ENCODE data around the gene KATNAL2. TPM values are rescaled to one million over a fixed set of nuclear protein-coding genes. Genes with fewer than 3 reads are reported as not detected.
A peak's percentile ranks its signal among the peaks of the same experiment; 100 is the strongest.
"Not testable (repeated sequence)": the region's sequence is repeated elsewhere in the genome, so short reads cannot be mapped to it uniquely, and the experiment has no call there.

KATNAL2 gene
- total RNA-seq, 1 experiment from 2014 or later = 3.0 TPM

GRCh38 chr18:46916551-46917107 lies 773 bp upstream of the KATNAL2 start:
- H3K27me3 ChIP-seq = no peaks in the 10 kb centered on the region
- no peaks in the 10 kb centered on the region for H3K9me3 ChIP-seq
- DNase-seq = no peak
- peak overlapping the region; percentile 80 for H3K4me3 ChIP-seq
- H3K36me3 ChIP-seq = no peaks in the 10 kb centered on the region

DNA sequence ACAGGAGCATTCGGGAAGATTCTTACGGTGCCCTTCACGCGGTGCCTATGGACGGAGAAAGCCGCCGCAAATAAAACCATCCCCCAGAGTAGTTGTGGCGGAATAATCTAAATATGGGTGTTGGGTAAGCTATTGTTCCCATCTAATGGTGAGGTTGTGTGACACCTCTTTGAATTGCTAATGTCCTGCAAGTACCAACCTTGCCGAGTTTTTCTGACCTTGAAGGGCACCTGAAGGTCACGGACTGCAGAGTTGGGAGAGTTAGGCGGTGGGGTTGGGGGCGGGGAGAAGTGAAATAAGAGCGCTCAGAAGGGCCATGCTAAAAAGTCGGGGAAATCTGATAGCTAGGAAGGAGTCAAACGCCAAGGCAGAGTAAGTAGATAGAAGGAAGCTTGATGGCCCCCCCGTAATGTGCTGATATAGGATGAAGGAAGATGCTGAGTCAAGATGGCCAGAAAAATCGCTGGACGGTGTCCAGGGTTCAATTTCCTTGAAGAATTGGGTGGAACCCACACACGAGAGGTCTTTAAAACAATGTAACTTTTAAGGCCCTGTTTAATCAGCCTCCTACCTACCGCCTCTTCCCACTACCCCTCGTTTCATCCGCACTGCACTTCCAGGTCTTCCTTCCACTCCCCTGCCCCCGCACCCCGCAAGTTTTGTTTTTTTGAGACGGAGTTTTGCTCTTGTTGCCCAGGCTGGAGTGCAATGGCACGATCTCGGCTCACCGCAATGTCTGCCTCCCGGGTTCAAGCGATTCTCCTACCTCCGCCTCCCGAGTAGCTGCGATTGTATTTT lies 600 bp downstream of the KATNAL2 start:
- Histone ChIP-seq H3K9me3 (no peaks in the 10 kb centered on the region), H3K36me3 (no peaks in the 10 kb centered on the region), H3K4me3 (peak overlapping the region; percentile 80), H3K27me3 (no peaks in the 10 kb centered on the region)
- DNase-seq = no peak

GRCh38 chr18:46920067-46920466 lies 2.7 kb downstream of the KATNAL2 start:
- no peak for DNase-seq
- H3K36me3 ChIP-seq = no peaks in the 10 kb centered on the region
- no peaks in the 10 kb centered on the region; the same call in 1 of the 2 replicates for H3K9me3 ChIP-seq
- no peaks in the 10 kb centered on the region for H3K27me3 ChIP-seq
- no peak overlapping the region for H3K4me3 ChIP-seq

GRCh38 chr18:46920653-46921052 lies 3.3 kb downstream of the KATNAL2 start:
- H3K9me3 ChIP-seq = no peaks in the 10 kb centered on the region; the same call in 1 of the 2 replicates
- H3K4me3 ChIP-seq = no peak overlapping the region
- no peak for DNase-seq
- no peaks in the 10 kb centered on the region for H3K36me3 ChIP-seq
- H3K27me3 ChIP-seq = no peaks in the 10 kb centered on the region

GRCh38 chr18:46939337-46939963 lies 22.0 kb downstream of the KATNAL2 start:
- peak; percentile 39 for DNase-seq
- Histone ChIP-seq H3K36me3 (no peaks in the 10 kb centered on the region), H3K9me3 (no peaks in the 10 kb centered on the region), H3K4me3 (no peak overlapping the region), H3K27me3 (no peaks in the 10 kb centered on the region)

DNA sequence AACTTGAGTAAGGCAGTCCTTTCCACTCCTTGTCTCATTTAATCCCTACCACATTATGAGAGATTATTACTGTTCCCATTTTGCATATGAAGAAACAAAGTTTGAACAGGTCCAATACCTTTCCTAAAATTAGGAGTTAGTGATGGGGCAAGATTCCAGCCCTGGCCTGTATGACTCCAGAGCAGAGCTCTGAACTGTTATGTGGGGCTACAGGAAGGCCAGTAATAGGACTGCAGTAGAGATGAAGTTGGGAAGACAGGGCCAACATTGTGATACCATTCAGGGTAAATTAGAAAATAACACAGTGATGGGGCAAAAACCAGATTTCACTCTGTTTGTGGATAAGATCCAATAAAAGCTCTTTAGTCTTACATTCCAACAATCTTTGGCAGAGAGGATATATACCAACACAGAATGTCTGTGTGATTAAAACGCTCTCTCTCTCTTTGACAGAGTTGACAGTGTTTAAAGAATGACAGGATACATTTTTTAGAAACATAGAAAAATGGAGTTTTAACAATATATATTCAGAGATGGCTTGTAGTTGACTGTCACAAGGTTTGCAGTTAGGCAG lies 22.7 kb downstream of the KATNAL2 start:
- DNase-seq = no peak
- Histone ChIP-seq H3K4me3 (no peak overlapping the region), H3K36me3 (no peaks in the 10 kb centered on the region), H3K27me3 (no peaks in the 10 kb centered on the region), H3K9me3 (no peaks in the 10 kb centered on the region)

DNA sequence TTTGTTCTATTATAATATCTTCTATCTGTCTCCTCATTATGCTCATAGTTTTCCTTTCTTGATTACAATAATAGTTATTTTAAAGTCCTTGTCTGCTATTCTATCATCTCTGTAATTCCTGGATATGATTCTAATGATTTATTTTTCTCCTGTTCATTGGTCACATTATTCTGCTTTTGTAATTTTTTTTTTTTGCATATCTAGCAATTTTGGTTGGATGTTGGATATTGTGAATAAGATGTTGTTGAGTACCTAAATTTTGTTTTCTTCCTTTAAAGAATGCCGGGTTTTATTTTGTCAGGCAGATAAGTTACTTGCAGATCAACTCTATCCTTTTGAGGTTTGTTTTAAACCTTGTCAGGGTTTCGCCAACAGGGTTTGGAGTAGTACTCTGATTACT lies 25.2 kb downstream of the KATNAL2 start:
- Histone ChIP-seq H3K4me3 (no peak overlapping the region), H3K27me3 (no peaks in the 10 kb centered on the region), H3K36me3 (no peaks in the 10 kb centered on the region), H3K9me3 (no peaks in the 10 kb centered on the region)
- DNase-seq = no peak

DNA sequence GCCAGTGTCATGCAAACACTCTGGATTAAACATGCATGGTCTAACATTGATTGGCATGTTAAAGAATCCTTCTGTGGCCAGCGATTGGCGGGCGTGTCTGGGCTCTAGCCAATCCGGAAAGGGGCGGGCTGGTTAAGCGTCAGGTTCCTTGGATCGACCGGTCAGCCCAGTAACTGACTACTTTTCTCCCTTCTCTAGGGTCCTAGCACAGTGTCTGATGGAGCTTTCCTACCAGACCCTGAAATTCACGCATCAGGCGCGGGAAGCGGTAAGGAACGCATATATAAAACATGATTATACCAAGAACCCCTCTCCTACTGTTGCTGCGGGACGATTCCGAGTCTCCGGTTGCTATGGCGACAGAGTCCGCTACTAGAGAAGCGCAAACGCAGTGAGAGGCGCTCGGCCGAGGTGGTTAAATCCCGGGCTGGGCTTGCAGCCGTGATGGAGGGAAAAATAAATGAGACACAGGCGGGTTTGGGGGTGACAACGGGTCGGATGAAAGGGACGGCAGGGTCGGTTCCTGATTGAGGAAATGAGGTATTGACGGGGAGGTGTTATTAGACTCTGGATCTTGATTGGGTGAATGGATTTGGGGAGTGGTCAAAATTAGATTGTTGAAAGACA lies 29.4 kb downstream of the KATNAL2 start:
- DNase-seq = no peak
- H3K27me3 ChIP-seq = no peaks in the 10 kb centered on the region

DNA sequence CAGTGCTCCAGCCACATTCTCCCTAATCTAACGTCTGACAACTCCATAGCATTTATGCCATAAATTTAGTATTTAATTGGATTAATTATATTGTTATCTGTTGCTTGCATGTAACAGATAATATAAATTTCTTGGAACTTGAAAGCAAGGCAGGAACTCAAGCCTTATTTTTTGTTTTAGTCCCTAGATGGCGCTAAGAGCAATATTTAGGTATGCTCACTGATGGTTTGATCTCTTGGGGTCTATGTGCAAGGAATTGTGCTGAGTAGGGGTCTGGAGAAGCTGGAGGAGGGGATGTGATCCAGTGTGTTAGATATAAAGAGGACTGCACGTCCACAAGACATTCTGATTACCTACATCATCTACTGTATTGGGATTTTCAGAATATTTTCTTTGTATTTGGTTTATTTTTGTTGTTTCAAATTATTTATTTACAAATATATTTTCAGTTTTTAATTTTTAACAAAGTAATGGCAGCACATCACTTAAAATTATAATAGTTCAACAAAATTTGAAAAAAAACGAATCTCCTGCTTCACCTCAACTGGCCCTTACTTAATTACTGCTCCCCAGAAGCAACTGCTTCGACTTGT lies 32.8 kb downstream of the KATNAL2 start:
- Histone ChIP-seq H3K27me3 (no peaks in the 10 kb centered on the region), H3K4me3 (no peak overlapping the region), H3K9me3 (no peaks in the 10 kb centered on the region), H3K36me3 (no peaks in the 10 kb centered on the region)
- DNase-seq = no peak

More for the DNA sequence above, 29.4 kb downstream of the KATNAL2 start:
- Histone ChIP-seq H3K36me3 (no peaks in the 10 kb centered on the region), H3K4me3 (no peak overlapping the region), H3K9me3 (no peaks in the 10 kb centered on the region)

DNA sequence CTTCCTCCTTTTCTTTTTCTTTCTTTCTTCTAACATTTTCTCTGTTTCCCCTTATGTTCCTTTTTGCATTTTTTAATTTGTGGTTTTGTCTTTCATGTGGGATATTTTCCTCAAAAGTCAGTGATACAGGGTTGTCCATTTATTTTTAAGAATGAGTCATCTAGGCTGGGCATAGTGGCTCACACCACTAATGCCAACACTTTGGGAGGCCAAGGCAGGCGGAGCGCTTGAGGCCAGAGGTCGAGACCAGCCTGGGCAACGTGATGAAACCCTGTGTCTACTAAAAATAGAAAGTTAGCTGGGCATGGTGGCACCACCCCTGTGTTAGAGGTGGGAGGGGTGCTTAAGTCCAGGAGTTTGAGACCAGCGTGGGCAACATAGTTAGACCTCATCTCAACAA lies 35.8 kb downstream of the KATNAL2 start:
- Histone ChIP-seq H3K36me3 (no peaks in the 10 kb centered on the region), H3K9me3 (no peaks in the 10 kb centered on the region), H3K4me3 (no peak overlapping the region), H3K27me3 (no peaks in the 10 kb centered on the region)
- peak; percentile 67 for DNase-seq

- DNase-seq = no peak
- no peaks in the 10 kb centered on the region for H3K27me3 ChIP-seq
- no peaks in the 10 kb centered on the region for H3K9me3 ChIP-seq
- H3K4me3 ChIP-seq = no peak overlapping the region
- H3K36me3 ChIP-seq = no peaks in the 10 kb centered on the region
Observed at GRCh38 chr18:46958209-46958608, 40.8 kb downstream of the KATNAL2 start.

GRCh38 chr18:46963656-46964578 lies 46.5 kb downstream of the KATNAL2 start:
- not testable (repeated sequence) for H3K4me3 ChIP-seq, H3K27me3 ChIP-seq, DNase-seq, H3K36me3 ChIP-seq, H3K9me3 ChIP-seq

DNA sequence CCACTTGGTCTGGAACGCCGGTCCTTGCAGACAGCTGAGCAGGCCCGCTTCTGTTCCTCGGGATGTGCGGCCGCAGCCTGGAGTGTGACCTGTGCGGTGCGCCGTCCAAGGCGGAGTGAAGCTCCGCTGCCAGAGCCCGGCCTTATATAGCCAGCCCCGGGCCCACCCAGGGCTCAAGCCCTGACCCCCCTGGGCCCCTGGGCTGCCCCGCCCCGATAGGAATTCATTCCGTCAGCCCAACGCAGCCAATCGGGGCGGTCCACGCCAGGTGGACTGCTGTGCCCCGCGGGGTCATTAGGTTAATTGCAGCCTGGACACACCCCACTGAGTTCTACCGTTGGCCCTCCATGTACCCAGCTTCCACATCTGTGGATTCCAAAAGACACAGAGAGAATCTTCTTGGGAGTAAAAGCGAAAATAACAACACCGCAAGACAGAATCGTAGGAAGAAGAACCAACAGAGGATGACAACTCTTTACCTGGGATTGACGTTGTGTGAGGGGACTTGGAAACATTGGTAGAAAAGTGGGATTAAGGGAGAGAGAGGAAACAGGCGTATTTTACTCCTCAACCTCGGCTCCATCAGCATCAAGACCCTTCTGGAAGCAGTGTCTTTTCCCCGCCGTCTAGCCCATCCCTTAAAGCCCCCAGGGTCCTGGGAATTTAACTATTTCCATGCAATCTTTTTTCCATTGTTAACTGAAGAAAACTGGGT lies 47.3 kb downstream of the KATNAL2 start:
- not testable (repeated sequence) for DNase-seq, H3K4me3 ChIP-seq, H3K9me3 ChIP-seq, H3K36me3 ChIP-seq, H3K27me3 ChIP-seq

- H3K4me3 ChIP-seq, DNase-seq, H3K9me3 ChIP-seq, H3K27me3 ChIP-seq, H3K36me3 ChIP-seq: not testable (repeated sequence)
Observed at GRCh38 chr18:46966266-46966665, 48.9 kb downstream of the KATNAL2 start.

GRCh38 chr18:46969551-46969950 lies 52.1 kb downstream of the KATNAL2 start:
- DNase-seq, H3K36me3 ChIP-seq, H3K9me3 ChIP-seq, H3K4me3 ChIP-seq, H3K27me3 ChIP-seq: not testable (repeated sequence)

Data from MG63 (cell line).